ENCODE results near the gene MVB12B.
A peak's percentile ranks its signal among the peaks of the same experiment; 100 is the strongest.

The MVB12B gene

GRCh38 chr9:126397056-126397455, 70.4 kb downstream of the MVB12B start:
- TF ChIP-seq MYC (IDR thresholded peaks at IDR 0.05; ENCODE audit: low read depth, low read length) (no peak), POLR2A (IDR thresholded peaks at IDR 0.05; ENCODE audit: extremely low read depth, insufficient read length) (no peak), MAX (IDR thresholded peaks at IDR 0.05; ENCODE audit: low read depth, low read length) (no peak), CTCF (IDR thresholded peaks at IDR 0.05; ENCODE audit: low read depth, low read length) (no peak)
- no peak overlapping the region for H3K4me3 ChIP-seq (ENCODE audit: low read depth, low read length)
- peak; percentile 33 for DNase-seq (ENCODE audit: low read depth)

GRCh38 chr9:126398403-126399058, 71.9 kb downstream of the MVB12B start:
- no peak overlapping the region for H3K4me3 ChIP-seq (ENCODE audit: low read depth, low read length)
- TF ChIP-seq POLR2A (IDR thresholded peaks at IDR 0.05; ENCODE audit: extremely low read depth, insufficient read length) (no peak), CTCF (IDR thresholded peaks at IDR 0.05; ENCODE audit: low read depth, low read length) (peak; percentile 83), MYC (IDR thresholded peaks at IDR 0.05; ENCODE audit: low read depth, low read length) (no peak), MAX (IDR thresholded peaks at IDR 0.05; ENCODE audit: low read depth, low read length) (0 out of 2 replicates have a peak, but pooled peaks have one; percentile 18)
- DNase-seq (ENCODE audit: low read depth) = peak; percentile 69

- TF ChIP-seq MAX (IDR thresholded peaks at IDR 0.05; ENCODE audit: low read depth, low read length) (no peak), MYC (IDR thresholded peaks at IDR 0.05; ENCODE audit: low read depth, low read length) (no peak), CTCF (IDR thresholded peaks at IDR 0.05; ENCODE audit: low read depth, low read length) (no peak), POLR2A (IDR thresholded peaks at IDR 0.05; ENCODE audit: extremely low read depth, insufficient read length) (no peak)
- H3K4me3 ChIP-seq (ENCODE audit: low read depth, low read length) = no peak overlapping the region
- DNase-seq (ENCODE audit: low read depth) = no peak
Measured at GRCh38 chr9:126399251-126399650, 72.6 kb downstream of the MVB12B start.

GRCh38 chr9:126399789-126400188, 73.2 kb downstream of the MVB12B start:
- no peak for TF ChIP-seq CTCF (IDR thresholded peaks at IDR 0.05; ENCODE audit: low read depth, low read length)
- TF ChIP-seq MAX (IDR thresholded peaks at IDR 0.05; ENCODE audit: low read depth, low read length) = no peak
- no peak for TF ChIP-seq POLR2A (IDR thresholded peaks at IDR 0.05; ENCODE audit: extremely low read depth, insufficient read length)
- no peak for TF ChIP-seq MYC (IDR thresholded peaks at IDR 0.05; ENCODE audit: low read depth, low read length)
- H3K4me3 ChIP-seq (ENCODE audit: low read depth, low read length) = no peak overlapping the region
- DNase-seq (ENCODE audit: low read depth) = no peak

GRCh38 chr9:126400571-126400970, 73.9 kb downstream of the MVB12B start:
- TF ChIP-seq MYC (IDR thresholded peaks at IDR 0.05; ENCODE audit: low read depth, low read length) (no peak), POLR2A (IDR thresholded peaks at IDR 0.05; ENCODE audit: extremely low read depth, insufficient read length) (no peak), CTCF (IDR thresholded peaks at IDR 0.05; ENCODE audit: low read depth, low read length) (no peak), MAX (IDR thresholded peaks at IDR 0.05; ENCODE audit: low read depth, low read length) (no peak)
- DNase-seq (ENCODE audit: low read depth) = no peak
- H3K4me3 ChIP-seq (ENCODE audit: low read depth, low read length) = no peak overlapping the region
